Tibial artery (tissue), 4 donors: ENCODE measurements around the gene ASAP2.

ENCODE experiments used
- DNase-seq, 2 donors: peaks; one replicate each; pipeline ENCODE4 v3.0.0-alpha.2; 2019
- H3K27ac ChIP-seq, 2 donors: fragments of 200-600 bp; sonication (generic) in 1 of 2; 1 replicate in 1 of 2; 2 replicates in 1 of 2; pipeline ENCODE4 v1.5.1; 2018 to 2019; ENCODE audit warnings: mild to moderate bottlenecking in 1 of 2
- H3K27me3 ChIP-seq, 2 donors: fragments of 200-600 bp; sonication (generic) in 1 of 2; one replicate each; pipeline versions ENCODE4 v1.5.1 to v1.6.0; 2016 to 2019
- H3K36me3 ChIP-seq, 3 donors: fragments of 200-600 bp; sonication (generic) in 2 of 3; one replicate each; pipeline ENCODE4 v1.5.1; 2016 to 2019; ENCODE audit warnings: mild to moderate bottlenecking in 2 of 3
- H3K4me1 ChIP-seq, 4 donors: fragments of 200-600 bp; sonication (generic) in 2 of 4; 1 replicate in 3 of 4; 2 replicates in 1 of 4; pipeline ENCODE4 v1.5.1; 2016 to 2019
- H3K4me3 ChIP-seq, 2 donors: fragments of 200-600 bp; sonication (generic) in 1 of 2; 1 replicate in 1 of 2; 2 replicates in 1 of 2; pipeline ENCODE4 v1.5.1; 2018 to 2019; ENCODE audit warnings: mild to moderate bottlenecking in 2 of 2
- H3K9me3 ChIP-seq, 3 donors: fragments of 200-600 bp; sonication (generic) in 1 of 3; one replicate each; pipeline ENCODE4 v1.5.1; 2016 to 2019
- CTCF ChIP-seq, 2 experiments: fragments of 200-600 bp in 1 of 2; fragments of 450-650 bp in 1 of 2; IDR thresholded peaks; one replicate each; pipeline ENCODE4 v1.5.1; 2017 to 2019; ENCODE audit warnings: antibody characterized with exemption in 2 of 2, mild to moderate bottlenecking in 1 of 2, moderate library complexity in 1 of 2
- intact Hi-C: fragments of 100-400 bp; cut with DNase I; formaldehyde crosslinking; loops from one replicate; pipeline ENCODE4 v1.15.0; 2023; ENCODE audit warnings: low total_unique reads

Gene ASAP2

GRCh38 chr2:9423922-9424272 is 217.3 kb downstream of the ASAP2 start:
- intact Hi-C loops = loop anchor here (10.0 kb wide), 1 partner anchor 211 kb away; the partner anchor contains the start of gene YWHAQ
- Histone ChIP-seq H3K36me3 (peaks cover 0 to 2% (median 1%) of the 10 kb centered on the region in 3 donors), H3K4me1 (peaks cover 0 to 38% (median 37%) of the 10 kb centered on the region in 4 donors), H3K27ac (peak overlapping the region; percentile 89), H3K9me3 (no peaks in the 10 kb centered on the region), H3K4me3 (peak overlapping the region; percentile 85), H3K27me3 (no peaks in the 10 kb centered on the region)
- no peak for DNase-seq
- TF ChIP-seq CTCF (IDR thresholded peaks at IDR 0.05) = no peak

GRCh38 chr2:9424447-9425164 is 218.0 kb downstream of the ASAP2 start:
- peak overlapping the region; percentile 85 for H3K4me3 ChIP-seq
- no peak for DNase-seq
- no peaks in the 10 kb centered on the region for H3K9me3 ChIP-seq
- peaks cover 2 to 9% (median 7%) of the 10 kb centered on the region in 3 donors for H3K36me3 ChIP-seq
- H3K4me1 ChIP-seq = peaks cover 0 to 37% (median 36%) of the 10 kb centered on the region in 4 donors
- TF ChIP-seq CTCF (IDR thresholded peaks at IDR 0.05) = no peak
- no peaks in the 10 kb centered on the region for H3K27me3 ChIP-seq
- peak overlapping the region; percentile 89 for H3K27ac ChIP-seq
- intact Hi-C loops = loop anchor here (10.0 kb wide), 1 partner anchor 210 kb away; the partner anchor contains the start of gene YWHAQ

GRCh38 chr2:9428965-9429577 is 222.5 kb downstream of the ASAP2 start:
- DNase-seq = no peak
- no peaks in the 10 kb centered on the region for H3K9me3 ChIP-seq
- H3K27me3 ChIP-seq = no peaks in the 10 kb centered on the region
- no peak overlapping the region for H3K27ac ChIP-seq
- H3K4me1 ChIP-seq = peaks cover 0 to 14% (median 10%) of the 10 kb centered on the region in 4 donors
- H3K4me3 ChIP-seq = no peak overlapping the region
- H3K36me3 ChIP-seq = peaks cover 35 to 54% (median 36%) of the 10 kb centered on the region in 3 donors
- TF ChIP-seq CTCF (IDR thresholded peaks at IDR 0.05) = no peak
- intact Hi-C loops = loop anchor here (10.0 kb wide), 1 partner anchor 206 kb away; the partner anchor contains the start of gene YWHAQ

- TF ChIP-seq CTCF (IDR thresholded peaks at IDR 0.05) = no peak
- intact Hi-C loops = no loop called here
- no peak for DNase-seq
- peaks cover 36 to 68% (median 39%) of the 10 kb centered on the region in 3 donors for H3K36me3 ChIP-seq
- no peaks in the 10 kb centered on the region for H3K9me3 ChIP-seq
- H3K27ac ChIP-seq = no peak overlapping the region
- H3K4me3 ChIP-seq = no peak overlapping the region
- no peaks in the 10 kb centered on the region for H3K27me3 ChIP-seq
- no peaks in the 10 kb centered on the region for H3K4me1 ChIP-seq
Observed at GRCh38 chr2:9430316-9431293, 224.0 kb downstream of the ASAP2 start.

GRCh38 chr2:9434489-9434888 is 227.9 kb downstream of the ASAP2 start:
- H3K4me1 ChIP-seq = no peaks in the 10 kb centered on the region
- peaks cover 55 to 97% (median 65%) of the 10 kb centered on the region in 3 donors for H3K36me3 ChIP-seq
- H3K4me3 ChIP-seq = no peak overlapping the region
- H3K27me3 ChIP-seq = no peaks in the 10 kb centered on the region
- H3K9me3 ChIP-seq = no peaks in the 10 kb centered on the region
- intact Hi-C loops = no loop called here
- no peak for TF ChIP-seq CTCF (IDR thresholded peaks at IDR 0.05)
- H3K27ac ChIP-seq = no peak overlapping the region
- DNase-seq = no peak
